Measurements from ENCODE around the gene PLPPR3.

DNA sequence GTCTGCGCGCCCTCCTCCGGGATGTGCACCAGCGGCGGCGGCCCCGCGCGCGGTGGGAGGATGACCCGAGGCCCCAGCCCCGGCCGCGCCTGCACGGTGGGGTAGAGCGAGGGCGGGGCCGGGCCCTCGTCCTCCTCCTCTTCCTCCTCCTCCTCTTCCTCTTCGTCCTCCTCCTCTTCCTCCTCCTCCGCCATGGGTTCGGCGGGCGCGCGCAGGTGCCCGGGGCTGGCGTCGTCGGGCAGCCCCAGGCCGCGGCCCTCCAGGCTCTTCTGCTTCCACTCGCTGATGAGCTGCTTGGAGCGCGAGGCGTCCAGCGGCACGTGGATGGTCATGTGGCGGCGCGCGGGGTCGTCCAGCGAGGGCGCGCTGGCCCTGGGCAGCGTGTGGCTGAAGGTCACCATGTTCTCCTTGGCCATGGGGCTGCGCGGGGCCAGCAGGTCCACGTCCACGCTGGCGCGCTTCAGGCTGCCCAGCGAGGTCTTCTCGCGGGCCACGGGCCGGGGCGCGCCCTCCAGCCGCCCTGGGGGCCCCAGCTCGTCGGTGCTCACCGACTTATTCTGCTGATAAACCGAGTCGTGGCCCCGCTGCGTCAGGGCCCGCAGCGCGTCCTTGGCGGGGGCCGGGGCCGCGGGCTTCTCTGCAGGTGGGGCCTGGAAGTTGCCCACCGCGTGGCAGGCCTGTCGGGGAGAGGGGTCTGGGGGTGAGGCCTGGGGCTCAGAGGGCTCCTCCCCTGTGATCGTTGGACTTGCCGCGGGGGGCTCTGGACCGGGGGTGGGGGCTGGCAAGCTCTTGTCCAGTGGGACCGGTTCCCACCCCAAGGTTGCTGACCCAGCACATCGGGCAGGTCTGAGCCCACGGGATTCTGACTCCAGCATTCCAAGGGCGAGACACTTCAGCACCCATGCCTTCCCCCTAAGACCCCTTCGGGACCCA is 8.3 kb downstream of the PLPPR3 start:
- TF ChIP-seq, protein P1, sequence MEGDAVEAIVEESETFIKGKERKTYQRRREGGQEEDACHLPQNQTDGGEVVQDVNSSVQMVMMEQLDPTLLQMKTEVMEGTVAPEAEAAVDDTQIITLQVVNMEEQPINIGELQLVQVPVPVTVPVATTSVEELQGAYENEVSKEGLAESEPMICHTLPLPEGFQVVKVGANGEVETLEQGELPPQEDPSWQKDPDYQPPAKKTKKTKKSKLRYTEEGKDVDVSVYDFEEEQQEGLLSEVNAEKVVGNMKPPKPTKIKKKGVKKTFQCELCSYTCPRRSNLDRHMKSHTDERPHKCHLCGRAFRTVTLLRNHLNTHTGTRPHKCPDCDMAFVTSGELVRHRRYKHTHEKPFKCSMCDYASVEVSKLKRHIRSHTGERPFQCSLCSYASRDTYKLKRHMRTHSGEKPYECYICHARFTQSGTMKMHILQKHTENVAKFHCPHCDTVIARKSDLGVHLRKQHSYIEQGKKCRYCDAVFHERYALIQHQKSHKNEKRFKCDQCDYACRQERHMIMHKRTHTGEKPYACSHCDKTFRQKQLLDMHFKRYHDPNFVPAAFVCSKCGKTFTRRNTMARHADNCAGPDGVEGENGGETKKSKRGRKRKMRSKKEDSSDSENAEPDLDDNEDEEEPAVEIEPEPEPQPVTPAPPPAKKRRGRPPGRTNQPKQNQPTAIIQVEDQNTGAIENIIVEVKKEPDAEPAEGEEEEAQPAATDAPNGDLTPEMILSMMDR (IDR thresholded peaks at IDR 0.05) = no peak
- no peak for TF ChIP-seq ZFX (IDR thresholded peaks at IDR 0.05; ENCODE audit: borderline replicate concordance)

Measured in 22Rv1 (cell line).